Smooth muscle cell (in vitro differentiated cells): Measurements from ENCODE around the gene TAF11L2. TPM values are rescaled to one million over a fixed set of nuclear protein-coding genes. Genes with fewer than 3 reads are reported as not detected.
"Not testable (repeated sequence)": the region's sequence is repeated elsewhere in the genome, so short reads cannot be mapped to it uniquely, and the experiment has no call there.

ENCODE experiments used
- DNase-seq: peaks from one replicate; lab custom pipeline; 2025; ENCODE audit not compliant: unreplicated experiment; lab: John Stamatoyannopoulos, UW
- H2AFZ ChIP-seq: fragments of 200-600 bp; sonication (generic); 2 replicates; pipeline ENCODE4 v1.6.0; 2016; ENCODE audit warnings: antibody characterized with exemption, low read depth, mild to moderate bottlenecking
- H3F3A ChIP-seq: fragments of 200-600 bp; sonication (generic); 2 replicates; pipeline ENCODE4 v1.6.0; 2017; ENCODE audit warnings: antibody characterized with exemption, low read depth
- H3K27ac ChIP-seq: fragments of 200-600 bp; sonication (generic); 2 replicates; pipeline ENCODE4 v1.5.1; 2016; ENCODE audit warnings: low read depth, mild to moderate bottlenecking
- H3K27me3 ChIP-seq: fragments of 200-600 bp; sonication (generic); 2 replicates; pipeline ENCODE4 v1.6.1; 2016; ENCODE audit warnings: low read depth, mild to moderate bottlenecking
- H3K36me3 ChIP-seq: fragments of 200-600 bp; sonication (generic); 2 replicates; pipeline ENCODE4 v1.5.1; 2016; ENCODE audit warnings: low read depth
- H3K4me1 ChIP-seq: fragments of 200-600 bp; sonication (generic); 2 replicates; pipeline ENCODE4 v1.5.1; 2016; ENCODE audit warnings: low read depth
- H3K4me2 ChIP-seq: fragments of 200-600 bp; sonication (generic); 2 replicates; pipeline ENCODE4 v1.6.0; 2016; ENCODE audit warnings: mild to moderate bottlenecking
- H3K4me3 ChIP-seq: fragments of 200-600 bp; sonication (generic); 2 replicates; pipeline ENCODE4 v1.5.1; 2016; ENCODE audit warnings: mild to moderate bottlenecking
- H3K79me2 ChIP-seq: fragments of 200-600 bp; sonication (generic); 2 replicates; pipeline ENCODE4 v1.6.0; 2016; ENCODE audit warnings: low read depth, mild to moderate bottlenecking
- H3K9ac ChIP-seq: fragments of 200-600 bp; sonication (generic); 2 replicates; pipeline ENCODE4 v1.6.0; 2016; ENCODE audit warnings: low read depth
- H3K9me3 ChIP-seq: fragments of 200-600 bp; sonication (generic); replicated peaks from 2 replicates; pipeline ENCODE4 v1.5.1; 2016; ENCODE audit warnings: low read depth
- H4K20me1 ChIP-seq: fragments of 200-600 bp; sonication (generic); 2 replicates; pipeline ENCODE4 v1.6.0; 2016; ENCODE audit warnings: low read depth
- CTCF ChIP-seq: fragments of 200-600 bp; sonication (generic); IDR thresholded peaks from 2 replicates; pipeline ENCODE4 v1.5.1; 2017; ENCODE audit warnings: borderline replicate concordance, mild to moderate bottlenecking, antibody characterized with exemption; ENCODE audit not compliant: insufficient read depth, poor library complexity, severe bottlenecking
- WGBS: methylation state at CpG from one replicate; pipeline ENCODE4 v1.1.7; 2016; ENCODE audit warnings: low lambda C conversion rate; 5-methylcytosine and 5-hydroxymethylcytosine counted together
- polyA plus RNA-seq: library from polyadenylated mRNA; unstranded; fragments of >200 nt; fragmentation: Nextera tagmentation; extraction: Ambion mirVana; gene quantifications from 2 replicates; pipeline ENCODE4 v1.2.1, GENCODE V29; 2016
- total RNA-seq: library from RNA; depleted of rRNA; stranded (reverse); fragments of >200 nt; gene quantifications from 2 replicates; pipeline ENCODE4 v1.2.3, GENCODE V29; 2014

Gene TAF11L2
- total and polyA plus RNA-seq, 2 experiments from 2014 or later, result not detected

- TF ChIP-seq CTCF, result no peak
- no peak for DNase-seq
- no peaks in the 10 kb centered on the region for H3K4me1 ChIP-seq
- H4K20me1 ChIP-seq, result no peaks in the 10 kb centered on the region
- no peak overlapping the region for H3K9ac ChIP-seq
- H3K79me2 ChIP-seq, result no peaks in the 10 kb centered on the region
- H3K36me3 ChIP-seq, result no peaks in the 10 kb centered on the region
- no peaks in the 10 kb centered on the region for H3F3A ChIP-seq
- H3K27me3 ChIP-seq, result no peaks in the 10 kb centered on the region
- H3K27ac ChIP-seq, result no peak overlapping the region
- no peak overlapping the region for H3K4me3 ChIP-seq
- WGBS, result 96% methylated on average over 17 of the region's 17 CpGs
- no peak overlapping the region for H3K4me2 ChIP-seq
- no peak overlapping the region for H2AFZ ChIP-seq
- H3K9me3 ChIP-seq, result no peaks in the 10 kb centered on the region
Observed at GRCh38 chr5:17511775-17512325, 13.8 kb downstream of the TAF11L2 start.

- H3K27me3 ChIP-seq, H3K4me2 ChIP-seq, DNase-seq, H3K79me2 ChIP-seq, H3K36me3 ChIP-seq, H2AFZ ChIP-seq, H3F3A ChIP-seq, H3K4me3 ChIP-seq, H3K9ac ChIP-seq, H3K9me3 ChIP-seq, H4K20me1 ChIP-seq, H3K4me1 ChIP-seq, H3K27ac ChIP-seq: not testable (repeated sequence)
- WGBS, result 89% methylated on average over 12 of the region's 12 CpGs
Observed at GRCh38 chr5:17517526-17517925, 19.5 kb downstream of the TAF11L2 start.

- not testable (repeated sequence) for H3K9ac ChIP-seq, H3K4me1 ChIP-seq, H3F3A ChIP-seq, H4K20me1 ChIP-seq, H3K9me3 ChIP-seq, H3K4me3 ChIP-seq, H3K27me3 ChIP-seq, H2AFZ ChIP-seq, H3K36me3 ChIP-seq, H3K27ac ChIP-seq, H3K4me2 ChIP-seq, DNase-seq, H3K79me2 ChIP-seq
- no CpG with 5 or more reads among the region's 15 CpGs for WGBS
Observed at GRCh38 chr5:17518067-17518466, 20.0 kb downstream of the TAF11L2 start, which contains the start of gene TAF11L3. Gene TAF11L3, plus strand, starts transcription at chr5:17518367.

- not testable (repeated sequence) for H3K79me2 ChIP-seq, H3K9ac ChIP-seq, H3K36me3 ChIP-seq, H3F3A ChIP-seq, H3K4me2 ChIP-seq, H2AFZ ChIP-seq, H4K20me1 ChIP-seq, H3K9me3 ChIP-seq, H3K4me1 ChIP-seq, H3K27ac ChIP-seq, H3K27me3 ChIP-seq, DNase-seq, H3K4me3 ChIP-seq
- 96% methylated on average over 9 of the region's 14 CpGs for WGBS
Observed at GRCh38 chr5:17519508-17519907, 21.5 kb downstream of the TAF11L2 start.

- not testable (repeated sequence) for H4K20me1 ChIP-seq, H3K27ac ChIP-seq, H3F3A ChIP-seq, H3K4me1 ChIP-seq, H3K4me2 ChIP-seq, DNase-seq, H3K36me3 ChIP-seq, H3K4me3 ChIP-seq, H3K27me3 ChIP-seq, H3K9me3 ChIP-seq, H3K9ac ChIP-seq, H2AFZ ChIP-seq, H3K79me2 ChIP-seq
- WGBS, result no CpG with 5 or more reads among the region's 15 CpGs
Observed at GRCh38 chr5:17521501-17521900, 23.5 kb downstream of the TAF11L2 start, which contains the start of gene TAF11L4. Gene TAF11L4, plus strand, starts transcription at chr5:17521801.

GRCh38 chr5:17524935-17525334, 26.9 kb downstream of the TAF11L2 start, which contains the start of gene TAF11L5:
Gene TAF11L5, plus strand, starts transcription at chr5:17525235.
- WGBS, result no CpG with 5 or more reads among the region's 15 CpGs
- not testable (repeated sequence) for DNase-seq, H3F3A ChIP-seq, H3K9me3 ChIP-seq, H3K79me2 ChIP-seq, H3K4me3 ChIP-seq, H3K9ac ChIP-seq, H3K4me1 ChIP-seq, H3K27ac ChIP-seq, H4K20me1 ChIP-seq, H3K27me3 ChIP-seq, H3K36me3 ChIP-seq, H2AFZ ChIP-seq, H3K4me2 ChIP-seq

- H3K9me3 ChIP-seq, H3K4me2 ChIP-seq, H3K27me3 ChIP-seq, H3K27ac ChIP-seq, H4K20me1 ChIP-seq, H3F3A ChIP-seq, H3K36me3 ChIP-seq, H3K79me2 ChIP-seq, H2AFZ ChIP-seq, H3K4me3 ChIP-seq, H3K9ac ChIP-seq, H3K4me1 ChIP-seq, DNase-seq: not testable (repeated sequence)
- WGBS, result 94% methylated on average over 13 of the region's 17 CpGs
Observed at GRCh38 chr5:17526504-17526903, 28.5 kb downstream of the TAF11L2 start.

- not testable (repeated sequence) for H3K27me3 ChIP-seq, H3K4me3 ChIP-seq, H3K79me2 ChIP-seq, DNase-seq, H3K9ac ChIP-seq, H3F3A ChIP-seq, H3K4me1 ChIP-seq, H3K4me2 ChIP-seq, H4K20me1 ChIP-seq, H3K36me3 ChIP-seq, H2AFZ ChIP-seq, H3K27ac ChIP-seq, H3K9me3 ChIP-seq
- WGBS, result no CpG with 5 or more reads among the region's 15 CpGs
Observed at GRCh38 chr5:17528369-17528768, 30.3 kb downstream of the TAF11L2 start, which contains the start of gene TAF11L6. Gene TAF11L6, plus strand, starts transcription at chr5:17528669.
